GM23338 (cell line): ENCODE results near the gene WWOX. TPM values are rescaled to one million over a fixed set of nuclear protein-coding genes. Genes with fewer than 3 reads are reported as not detected.

Source experiments
- ATAC-seq: fragments of 200-7000 bp; cut with Tn5 transposase; 3 replicates; pipeline ENCODE4 v1.9.1; 2020
- DNase-seq: peaks from one replicate; pipeline ENCODE4 v3.0.0-alpha.2; 2015; ENCODE audit warnings: low spot score
- H2AFZ ChIP-seq: fragments of 200-600 bp; sonication (generic); 2 replicates; pipeline ENCODE4 v1.8.0; 2016; ENCODE audit warnings: antibody characterized with exemption, mild to moderate bottlenecking, moderate library complexity
- H3F3A ChIP-seq: fragments of 200-600 bp; sonication (generic); replicated peaks from 2 replicates; pipeline ENCODE4 v1.8.0; 2017; ENCODE audit warnings: antibody characterized with exemption, mixed run types, low read depth
- H3K27ac ChIP-seq: fragments of 200-600 bp; sonication (generic); 2 replicates; pipeline ENCODE4 v1.6.1; 2016; ENCODE audit warnings: low read depth
- H3K27me3 ChIP-seq: fragments of 200-600 bp; sonication (generic); 2 replicates; pipeline ENCODE4 v1.8.0; 2016; ENCODE audit warnings: mild to moderate bottlenecking, mixed run types, moderate library complexity; ENCODE audit not compliant: insufficient read depth
- H3K36me3 ChIP-seq: fragments of 200-600 bp; sonication (generic); 2 replicates; pipeline ENCODE4 v1.8.0; 2016; ENCODE audit warnings: mild to moderate bottlenecking; ENCODE audit not compliant: insufficient read depth
- H3K4me1 ChIP-seq: fragments of 200-600 bp; sonication (generic); 2 replicates; pipeline ENCODE4 v1.8.0; 2016; ENCODE audit warnings: mild to moderate bottlenecking, moderate library complexity; ENCODE audit not compliant: insufficient read depth
- H3K4me2 ChIP-seq: fragments of 200-600 bp; sonication (generic); 2 replicates; pipeline ENCODE4 v1.7.1; 2017; ENCODE audit warnings: mixed run types
- H3K4me3 ChIP-seq: fragments of 200-600 bp; sonication (generic); 2 replicates; pipeline ENCODE4 v1.6.1; 2016; ENCODE audit warnings: mixed run types
- H3K79me2 ChIP-seq: fragments of 200-600 bp; sonication (generic); replicated peaks from 2 replicates; pipeline ENCODE4 v1.8.0; 2017; ENCODE audit warnings: mild to moderate bottlenecking; ENCODE audit not compliant: insufficient read depth
- H3K9me2 ChIP-seq: fragments of 200-600 bp; sonication (generic); 2 replicates; pipeline ENCODE4 v1.8.0; 2017; ENCODE audit not compliant: insufficient read depth
- H4K20me1 ChIP-seq: fragments of 200-600 bp; sonication (generic); replicated peaks from 2 replicates; pipeline ENCODE4 v1.8.0; 2017; ENCODE audit warnings: mild to moderate bottlenecking; ENCODE audit not compliant: insufficient read depth
- H3K27ac Mint-ChIP-seq: 2 replicates; pipeline ENCODE4 v1.8.0; 2020; ENCODE audit warnings: inconsistent platforms, mild to moderate bottlenecking, moderate library complexity, mixed read lengths
- H3K27me3 Mint-ChIP-seq: 3 replicates; pipeline ENCODE4 v1.8.0; 2022; ENCODE audit warnings: low read depth, mild to moderate bottlenecking, moderate library complexity, mixed read lengths, inconsistent platforms; ENCODE audit not compliant: insufficient read depth, poor library complexity
- H3K36me3 Mint-ChIP-seq: 3 replicates; pipeline ENCODE4 v1.8.0; 2021; ENCODE audit warnings: low read depth, mild to moderate bottlenecking, inconsistent platforms, moderate library complexity, mixed read lengths
- H3K4me1 Mint-ChIP-seq: 3 replicates; pipeline ENCODE4 v1.8.0; 2020; ENCODE audit warnings: mild to moderate bottlenecking, inconsistent platforms, mixed read lengths
- H3K4me3 Mint-ChIP-seq: 3 replicates; pipeline ENCODE4 v1.8.0; 2021; ENCODE audit warnings: moderate library complexity, mild to moderate bottlenecking, inconsistent platforms, mixed read lengths
- H3K9me3 Mint-ChIP-seq: 3 replicates; pipeline ENCODE4 v1.8.0; 2020; ENCODE audit warnings: moderate library complexity, mild to moderate bottlenecking, inconsistent platforms, mixed read lengths
- CREB1 ChIP-seq: fragments of 250-450 bp; sonication (Bioruptor Pico); IDR thresholded peaks from 2 replicates; pipeline ENCODE4 v1.5.0; 2020; ENCODE audit warnings: low read depth, mild to moderate bottlenecking, moderate library complexity
- CTCF ChIP-seq, 2 experiments: fragments of 200-600 bp in 1 of 2; sonication (generic) in 1 of 2; conservative IDR thresholded peaks; 2 replicates each; pipeline versions ENCODE4 v1.5.1 to v1.6.1; 2016 to 2017; ENCODE audit warnings: antibody characterized with exemption in 2 of 2, low read depth in 2 of 2, mild to moderate bottlenecking in 2 of 2, moderate library complexity in 1 of 2
- ETS1 ChIP-seq: IDR thresholded peaks from 2 replicates; pipeline ENCODE4 v1.6.1; 2016; ENCODE audit warnings: antibody characterized with exemption
- EZH2 ChIP-seq: fragments of 200-600 bp; sonication (generic); IDR thresholded peaks from one replicate; pipeline ENCODE4 v1.8.0; 2017; ENCODE audit warnings: antibody characterized with exemption, mild to moderate bottlenecking, low read depth; ENCODE audit not compliant: unreplicated experiment
- EZH2phosphoT487 ChIP-seq: fragments of 200-600 bp; sonication (generic); IDR thresholded peaks from one replicate; pipeline ENCODE4 v1.8.1; 2018; ENCODE audit warnings: antibody characterized with exemption; ENCODE audit not compliant: unreplicated experiment
- JUNB ChIP-seq: IDR thresholded peaks from one replicate; pipeline ENCODE4 v1.6.1; 2016; ENCODE audit warnings: antibody characterized with exemption; ENCODE audit not compliant: unreplicated experiment
- POLR2AphosphoS5 ChIP-seq: IDR thresholded peaks from 2 replicates; pipeline ENCODE4 v1.6.1; 2016; ENCODE audit warnings: antibody characterized with exemption, low read depth
- REST ChIP-seq: IDR thresholded peaks from one replicate; pipeline ENCODE4 v1.6.1; 2018; ENCODE audit warnings: antibody characterized with exemption; ENCODE audit not compliant: unreplicated experiment
- STAT1 ChIP-seq: IDR thresholded peaks from one replicate; pipeline ENCODE4 v1.6.1; 2016; ENCODE audit warnings: antibody characterized with exemption; ENCODE audit not compliant: unreplicated experiment
- ZNF114 ChIP-seq: fragments of 250-450 bp; sonication (Bioruptor Pico); IDR thresholded peaks from 2 replicates; pipeline ENCODE4 v1.5.0; 2020; ENCODE audit warnings: mild to moderate bottlenecking, moderate library complexity
- ZNF331 ChIP-seq: fragments of 250-450 bp; sonication (Bioruptor Pico); IDR thresholded peaks from 2 replicates; pipeline ENCODE4 v1.5.0; 2020; ENCODE audit warnings: low read depth, mild to moderate bottlenecking, moderate library complexity
- ZNF462 ChIP-seq: fragments of 250-450 bp; sonication (Bioruptor Pico); IDR thresholded peaks from 2 replicates; pipeline ENCODE4 v1.5.0; 2020; ENCODE audit warnings: mild to moderate bottlenecking, moderate library complexity
- polyA plus RNA-seq: library from polyadenylated mRNA; unstranded; fragments of >200 nt; fragmentation: Nextera tagmentation; extraction: Ambion mirVana; gene quantifications from 2 replicates; pipeline ENCODE4 v1.2.1, GENCODE V29; 2016
- total RNA-seq: library from RNA; depleted of rRNA; stranded (reverse); fragments of >200 nt; shearing (Covaris generic); gene quantifications from 2 replicates; pipeline ENCODE4 v1.2.3, GENCODE V29; 2014

The WWOX gene
- total and polyA plus RNA-seq, 2 experiments from 2014 or later, result 10.0 to 19.3 TPM

GRCh38 chr16:78894886-78895285, 795.4 kb downstream of the WWOX start (continued):
- TF ChIP-seq ZNF462, result no peak

- no peaks in the 10 kb centered on the region for H4K20me1 ChIP-seq
- H3K79me2 ChIP-seq, result no peaks in the 10 kb centered on the region
- no peak for TF ChIP-seq ETS1
- TF ChIP-seq STAT1, result no peak
- TF ChIP-seq EZH2phosphoT487, result no peak
- no peak for TF ChIP-seq POLR2AphosphoS5
- no peak for TF ChIP-seq EZH2
- TF ChIP-seq CREB1 (CRISPR knock-in tag), result no peak
- TF ChIP-seq REST, result no peak
- no peak for TF ChIP-seq JUNB
- no peak for TF ChIP-seq ZNF331
- no peak for TF ChIP-seq ZNF114 (CRISPR knock-in tag)
- TF ChIP-seq CTCF (conservative IDR thresholded peaks at IDR 0.05; ENCODE audit: low read depth in 2 of 2), result no peak
Measured at GRCh38 chr16:78895681-78896080, 796.2 kb downstream of the WWOX start.

More at GRCh38 chr16:78895681-78896080, 796.2 kb downstream of the WWOX start:
- no peaks in the 10 kb centered on the region for H3F3A ChIP-seq
- no peak for ATAC-seq
- peaks cover 4% of the 10 kb centered on the region; the same call in 1 of the 2 replicates for H3K9me2 ChIP-seq
- no peak overlapping the region for H3K4me3 ChIP-seq
- Mint-ChIP-seq H3K9me3 (no peaks in the 10 kb centered on the region), H3K27me3 (no peaks in the 10 kb centered on the region), H3K27ac (peak overlapping the region; percentile 26; the same call in 1 of the 2 replicates), H3K4me3 (no peak overlapping the region), H3K36me3 (no peaks in the 10 kb centered on the region), H3K4me1 (peaks cover 25% of the 10 kb centered on the region)
- no peak overlapping the region for H3K4me2 ChIP-seq
- no peaks in the 10 kb centered on the region for H3K27me3 ChIP-seq
- H3K4me1 ChIP-seq, result peaks cover 8% of the 10 kb centered on the region
- DNase-seq, result no peak
- H2AFZ ChIP-seq, result no peak overlapping the region
- no peaks in the 10 kb centered on the region for H3K36me3 ChIP-seq
- no peak overlapping the region for H3K27ac ChIP-seq
